ENCODE measurements around the gene BDKRB1.

Gene BDKRB1

GRCh38 chr14:96274122-96274521, 18.1 kb downstream of the BDKRB1 start:
- no peak for DNase-seq (ENCODE audit: low read depth)

GRCh38 chr14:96274543-96274942, 18.5 kb downstream of the BDKRB1 start:
- H3K4me3 ChIP-seq (ENCODE audit: low read depth, low read length): no peak overlapping the region
- DNase-seq (ENCODE audit: low read depth): peak; percentile 65

More at GRCh38 chr14:96274122-96274521, 18.1 kb downstream of the BDKRB1 start:
- no peak overlapping the region for H3K4me3 ChIP-seq (ENCODE audit: low read depth, low read length)

DNA sequence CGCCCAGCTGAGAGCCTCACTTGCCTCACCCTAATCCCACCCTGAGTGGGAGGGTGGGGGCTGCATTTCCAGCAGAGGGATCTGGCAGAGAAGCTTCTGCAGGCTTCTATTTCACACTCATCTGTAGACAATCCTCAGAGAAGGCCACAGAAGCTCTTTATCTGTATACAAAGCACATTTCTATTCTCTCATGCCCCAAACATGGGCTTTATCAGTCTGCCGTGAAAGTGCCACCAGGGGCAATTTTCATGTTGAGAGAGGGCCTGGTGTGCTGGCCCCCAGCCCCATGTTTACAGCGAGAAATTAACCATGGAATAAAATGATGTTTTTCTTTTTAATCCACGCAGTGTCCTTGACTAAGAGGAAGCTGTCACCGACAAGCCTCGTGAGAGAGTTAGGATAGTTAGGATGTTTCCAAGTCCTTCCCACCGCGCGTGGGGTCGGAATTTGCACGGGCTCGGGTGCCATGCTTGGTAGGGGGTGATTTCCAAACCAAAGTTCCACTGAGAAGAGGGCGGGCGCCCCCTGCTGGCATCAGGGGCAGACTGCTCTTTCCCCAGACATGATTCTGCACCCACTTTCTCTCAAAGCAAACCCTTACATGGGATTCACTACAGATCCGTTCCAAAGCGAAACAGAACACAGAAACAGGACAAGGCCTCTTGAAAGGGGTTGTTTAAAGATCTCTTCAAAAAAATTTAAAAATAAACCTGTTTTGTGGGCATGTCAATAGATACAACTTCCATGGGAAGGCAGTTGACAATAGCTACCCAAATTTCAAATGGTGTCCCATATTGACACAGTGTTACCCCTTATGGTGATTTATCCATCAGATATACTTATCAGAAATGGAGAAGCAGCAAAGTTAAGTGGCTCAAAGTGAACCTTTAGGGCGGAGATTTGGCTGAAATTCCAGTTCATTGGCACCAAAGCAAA, 19.4 kb downstream of the BDKRB1 start:
- DNase-seq (ENCODE audit: low read depth): no peak
- H3K4me3 ChIP-seq (ENCODE audit: low read depth, low read length): no peak overlapping the region

- DNase-seq (ENCODE audit: low read depth): no peak
- no peak overlapping the region for H3K4me3 ChIP-seq (ENCODE audit: low read depth, low read length)
These were observed 21.9 kb downstream of the BDKRB1 start for GRCh38 chr14:96277890-96278289.

- H3K4me3 ChIP-seq (ENCODE audit: low read depth, low read length): no peak overlapping the region
- no peak for DNase-seq (ENCODE audit: low read depth)
These were observed 23.6 kb downstream of the BDKRB1 start for GRCh38 chr14:96279564-96279963.

DNA sequence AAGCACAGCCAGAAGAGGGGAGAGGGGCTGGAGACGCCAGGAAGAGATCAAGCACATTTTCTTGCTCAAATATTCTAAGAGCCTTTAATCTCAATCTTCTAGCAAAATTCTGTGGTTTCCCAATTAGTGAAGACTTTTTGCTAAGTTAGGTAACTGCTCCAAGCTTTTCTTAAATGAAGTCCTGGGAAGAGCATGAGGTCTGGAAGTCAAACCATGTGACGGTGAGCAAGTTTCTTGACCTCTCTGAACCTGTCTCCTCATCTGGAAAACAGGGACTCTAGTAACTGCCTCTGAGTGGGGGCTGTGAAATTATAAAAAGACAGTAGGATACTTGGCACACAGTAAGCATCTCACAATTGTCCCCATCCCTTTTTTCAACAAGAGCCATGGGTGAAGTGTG, 24.1 kb downstream of the BDKRB1 start:
- DNase-seq (ENCODE audit: low read depth): no peak
- no peak overlapping the region for H3K4me3 ChIP-seq (ENCODE audit: low read depth, low read length)

DNA sequence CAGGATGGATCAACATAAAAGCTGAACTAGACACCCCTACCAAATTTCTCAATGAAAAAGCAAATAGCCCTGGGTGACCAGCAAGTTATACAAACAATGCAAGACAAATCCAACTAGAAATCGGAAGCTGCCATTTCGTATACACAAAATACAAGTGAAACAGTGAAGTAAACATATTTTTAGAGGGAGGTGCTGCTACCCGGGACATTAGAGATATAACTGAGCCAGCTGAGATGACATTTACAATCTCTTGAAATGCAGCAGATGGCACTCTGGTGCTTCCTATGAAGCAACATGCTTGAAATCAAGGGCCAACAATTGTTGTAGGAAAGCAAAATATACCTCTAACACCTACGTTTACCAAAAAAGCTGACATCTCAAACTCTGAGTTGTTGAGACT, 25.5 kb downstream of the BDKRB1 start:
- no peak overlapping the region for H3K4me3 ChIP-seq (ENCODE audit: low read depth, low read length)
- DNase-seq (ENCODE audit: low read depth): no peak

GRCh38 chr14:96284008-96284407, 28.0 kb downstream of the BDKRB1 start:
- H3K4me3 ChIP-seq (ENCODE audit: low read depth, low read length): no peak overlapping the region
- no peak for DNase-seq (ENCODE audit: low read depth)

GRCh38 chr14:96284430-96284829, 28.4 kb downstream of the BDKRB1 start:
- no peak for DNase-seq (ENCODE audit: low read depth)
- H3K4me3 ChIP-seq (ENCODE audit: low read depth, low read length): no peak overlapping the region

GRCh38 chr14:96285667-96286066, 29.7 kb downstream of the BDKRB1 start:
- no peak overlapping the region for H3K4me3 ChIP-seq (ENCODE audit: low read depth, low read length)
- peak; percentile 43 for DNase-seq (ENCODE audit: low read depth)

DNA sequence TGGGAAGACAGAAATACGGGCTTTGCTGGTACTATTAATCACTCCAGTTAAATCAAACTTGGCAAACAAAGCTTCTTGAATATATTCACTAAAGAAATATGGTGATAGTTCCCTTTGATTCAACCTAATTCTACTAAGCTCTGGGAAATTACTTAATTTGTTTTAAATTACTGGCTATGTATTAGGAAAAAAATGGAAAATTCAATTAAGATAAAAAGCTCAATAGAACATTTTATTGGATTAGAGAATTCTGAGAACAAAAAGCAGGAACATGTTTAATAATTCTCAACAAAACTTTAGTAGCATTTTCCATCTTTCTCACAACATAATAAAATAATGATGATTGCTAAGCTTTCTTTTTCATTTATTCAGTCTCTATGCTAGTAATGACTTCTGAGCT, 30.2 kb downstream of the BDKRB1 start:
- DNase-seq (ENCODE audit: low read depth): no peak
- no peak overlapping the region for H3K4me3 ChIP-seq (ENCODE audit: low read depth, low read length)

DNA sequence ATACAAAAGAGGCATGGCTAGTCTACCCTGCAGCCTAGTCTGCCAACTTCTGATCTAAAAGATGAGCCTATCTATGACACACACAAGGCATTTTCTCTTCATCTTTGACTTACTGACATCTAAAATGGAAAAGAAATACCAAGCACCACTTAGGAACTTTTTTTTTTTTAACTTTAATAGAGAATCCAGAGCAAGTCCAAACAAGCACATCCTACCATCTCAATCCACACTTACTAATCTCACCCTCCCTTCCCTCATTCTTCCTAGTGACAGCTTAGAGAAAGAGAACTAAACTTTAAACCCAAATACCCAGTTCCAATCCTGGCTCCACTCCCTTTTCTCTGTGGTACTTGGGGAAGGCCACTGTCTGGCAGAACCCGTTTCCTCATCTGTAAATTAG, 31.8 kb downstream of the BDKRB1 start:
- no peak overlapping the region for H3K4me3 ChIP-seq (ENCODE audit: low read depth, low read length)
- DNase-seq (ENCODE audit: low read depth): no peak

DNA sequence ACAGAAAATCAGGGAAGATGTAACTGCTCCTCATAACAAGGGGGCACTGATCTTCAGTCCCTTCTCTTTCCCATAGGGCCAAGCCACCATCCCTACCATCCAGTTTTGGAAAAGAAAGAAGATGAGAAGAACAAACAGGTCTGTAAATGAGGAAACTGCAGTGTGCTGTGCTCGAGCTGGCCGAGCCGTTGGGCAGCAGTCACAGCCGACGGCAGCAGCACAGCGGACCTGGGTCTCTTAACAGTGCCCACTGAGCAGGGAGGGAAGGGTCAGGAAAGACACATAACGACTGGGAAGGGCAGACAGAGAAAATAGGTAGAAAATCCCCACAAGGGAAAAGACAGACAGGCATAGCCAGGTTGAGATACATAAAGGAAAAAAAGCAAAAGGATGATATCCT, 38.2 kb downstream of the BDKRB1 start:
- DNase-seq (ENCODE audit: low read depth): no peak
- no peak overlapping the region for H3K4me3 ChIP-seq (ENCODE audit: low read depth, low read length)

DNA sequence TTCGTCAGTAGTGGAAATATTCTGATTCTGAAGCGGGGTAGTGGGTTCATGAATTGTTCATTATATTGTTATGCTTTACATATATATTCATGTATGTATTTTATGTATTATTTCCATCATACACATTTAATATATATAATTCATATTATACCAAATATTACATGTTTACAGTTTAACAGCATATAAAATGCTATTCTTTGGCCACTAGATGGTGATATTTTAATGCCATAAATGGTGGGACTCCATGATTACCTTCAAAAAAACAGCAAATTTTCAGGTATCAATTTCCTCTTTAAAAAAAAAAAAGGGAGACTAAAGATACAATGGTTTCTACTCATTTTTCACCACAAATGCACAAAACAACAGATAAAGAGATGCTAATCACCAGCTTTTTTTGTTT, 41.0 kb downstream of the BDKRB1 start:
- H3K4me3 ChIP-seq (ENCODE audit: low read depth, low read length): no peak overlapping the region
- DNase-seq (ENCODE audit: low read depth): no peak

GRCh38 chr14:96297997-96298515, 42.0 kb downstream of the BDKRB1 start:
- DNase-seq (ENCODE audit: low read depth): no peak
- H3K4me3 ChIP-seq (ENCODE audit: low read depth, low read length): no peak overlapping the region

- H3K4me3 ChIP-seq (ENCODE audit: low read depth, low read length): no peak overlapping the region
- DNase-seq (ENCODE audit: low read depth): no peak
These were observed 43.4 kb downstream of the BDKRB1 start for GRCh38 chr14:96299441-96299840.

- DNase-seq (ENCODE audit: low read depth): peak; percentile 44
- no peak overlapping the region for H3K4me3 ChIP-seq (ENCODE audit: low read depth, low read length)
These were observed 48.0 kb downstream of the BDKRB1 start for GRCh38 chr14:96303981-96304380.

DNA sequence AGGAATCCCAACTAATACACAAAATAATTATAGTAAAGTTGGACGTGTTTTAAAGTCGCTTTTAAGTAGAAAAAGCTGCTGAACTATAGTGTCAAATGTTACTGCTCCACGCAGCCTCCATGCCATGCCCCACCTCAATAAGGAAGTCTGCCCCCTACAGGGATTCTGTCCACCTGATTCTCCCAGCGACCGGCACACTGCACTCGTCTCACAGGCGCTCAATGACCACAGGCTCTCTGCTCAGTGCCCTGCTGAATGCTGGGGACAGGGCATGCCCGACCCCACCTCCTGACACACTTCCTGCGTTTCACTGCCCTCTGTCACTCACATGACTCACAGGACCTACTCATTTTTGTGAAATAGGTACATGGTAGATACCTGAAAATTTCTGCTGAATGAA, 48.9 kb downstream of the BDKRB1 start:
- DNase-seq (ENCODE audit: low read depth): no peak
- H3K4me3 ChIP-seq (ENCODE audit: low read depth, low read length): no peak overlapping the region

GRCh38 chr14:96307434-96307833, 51.4 kb downstream of the BDKRB1 start:
- DNase-seq (ENCODE audit: low read depth): no peak
- no peak overlapping the region for H3K4me3 ChIP-seq (ENCODE audit: low read depth, low read length)

GRCh38 chr14:96309133-96309895, 53.3 kb downstream of the BDKRB1 start:
- H3K4me3 ChIP-seq (ENCODE audit: low read depth, low read length): no peak overlapping the region
- DNase-seq (ENCODE audit: low read depth): no peak
